Measurements from ENCODE around the gene C1orf210.
A peak's percentile ranks its signal among the peaks of the same experiment; 100 is the strongest.

Gene C1orf210

GRCh38 chr1:43239484-43239883 is 45.9 kb downstream of the C1orf210 start:
- no peak for DNase-seq (ENCODE audit: low read depth)
- TF ChIP-seq, protein P1, sequence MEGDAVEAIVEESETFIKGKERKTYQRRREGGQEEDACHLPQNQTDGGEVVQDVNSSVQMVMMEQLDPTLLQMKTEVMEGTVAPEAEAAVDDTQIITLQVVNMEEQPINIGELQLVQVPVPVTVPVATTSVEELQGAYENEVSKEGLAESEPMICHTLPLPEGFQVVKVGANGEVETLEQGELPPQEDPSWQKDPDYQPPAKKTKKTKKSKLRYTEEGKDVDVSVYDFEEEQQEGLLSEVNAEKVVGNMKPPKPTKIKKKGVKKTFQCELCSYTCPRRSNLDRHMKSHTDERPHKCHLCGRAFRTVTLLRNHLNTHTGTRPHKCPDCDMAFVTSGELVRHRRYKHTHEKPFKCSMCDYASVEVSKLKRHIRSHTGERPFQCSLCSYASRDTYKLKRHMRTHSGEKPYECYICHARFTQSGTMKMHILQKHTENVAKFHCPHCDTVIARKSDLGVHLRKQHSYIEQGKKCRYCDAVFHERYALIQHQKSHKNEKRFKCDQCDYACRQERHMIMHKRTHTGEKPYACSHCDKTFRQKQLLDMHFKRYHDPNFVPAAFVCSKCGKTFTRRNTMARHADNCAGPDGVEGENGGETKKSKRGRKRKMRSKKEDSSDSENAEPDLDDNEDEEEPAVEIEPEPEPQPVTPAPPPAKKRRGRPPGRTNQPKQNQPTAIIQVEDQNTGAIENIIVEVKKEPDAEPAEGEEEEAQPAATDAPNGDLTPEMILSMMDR (conservative IDR thresholded peaks at IDR 0.05; ENCODE audit: control insufficient read depth, insufficient read depth, low read depth, low read length), result no peak
- no peak overlapping the region for H3K4me3 ChIP-seq (ENCODE audit: control insufficient read depth, low read depth, low read length)

- DNase-seq (ENCODE audit: low read depth), result no peak
- TF ChIP-seq, protein P1 (conservative IDR thresholded peaks at IDR 0.05; ENCODE audit: control insufficient read depth, insufficient read depth, low read depth, low read length), result no peak
These were observed 46.4 kb downstream of the C1orf210 start for GRCh38 chr1:43238991-43239469.

DNA sequence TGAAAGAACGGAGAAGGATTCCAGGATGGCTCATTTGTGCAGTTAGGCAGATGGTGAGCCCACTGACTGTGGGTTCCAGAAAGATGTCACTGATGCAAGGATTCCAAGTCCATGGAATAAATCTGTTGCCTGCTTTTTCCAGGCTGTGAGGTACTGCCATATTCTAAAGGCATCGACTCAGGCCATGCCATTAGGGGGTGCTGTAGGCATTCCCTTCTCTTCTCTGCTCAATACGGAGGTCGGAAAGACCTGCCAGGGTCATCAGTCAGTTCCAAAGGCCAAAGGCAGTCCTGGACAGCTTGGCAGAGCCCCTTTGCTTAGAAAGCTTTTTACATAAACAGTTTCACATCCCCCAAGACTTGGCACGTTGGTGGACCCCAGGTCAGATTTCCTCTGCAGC is 47.3 kb downstream of the C1orf210 start:
- TF ChIP-seq, protein P1 (conservative IDR thresholded peaks at IDR 0.05; ENCODE audit: control insufficient read depth, insufficient read depth, low read depth, low read length), result peak; percentile 89
- peak; percentile 76 for DNase-seq (ENCODE audit: low read depth)
- no peak overlapping the region for H3K4me3 ChIP-seq (ENCODE audit: control insufficient read depth, low read depth, low read length)

More at GRCh38 chr1:43238991-43239469, 46.4 kb downstream of the C1orf210 start:
- H3K4me3 ChIP-seq (ENCODE audit: control insufficient read depth, low read depth, low read length), result no peak overlapping the region

DNA sequence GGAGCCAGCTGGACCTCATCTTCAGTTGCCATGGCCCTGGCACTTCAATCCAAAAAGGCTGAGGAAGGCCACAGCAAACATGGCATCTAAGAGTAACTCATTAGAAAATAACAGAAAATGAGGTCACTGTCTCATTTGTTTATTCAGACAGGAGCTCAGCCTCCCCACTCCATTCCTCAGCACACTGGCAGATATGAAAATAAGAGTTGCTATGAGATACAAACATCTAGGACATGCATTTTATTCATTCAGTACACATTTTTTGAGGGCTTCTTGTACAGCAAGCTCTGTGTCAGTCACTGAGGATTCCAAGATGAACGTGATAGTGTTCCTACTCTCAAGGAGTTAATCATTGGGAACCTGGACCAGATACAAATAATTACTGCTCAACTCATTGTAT is 48.3 kb downstream of the C1orf210 start:
- H3K4me3 ChIP-seq (ENCODE audit: control insufficient read depth, low read depth, low read length), result no peak overlapping the region
- no peak for DNase-seq (ENCODE audit: low read depth)
- TF ChIP-seq, protein P1 (conservative IDR thresholded peaks at IDR 0.05; ENCODE audit: control insufficient read depth, insufficient read depth, low read depth, low read length), result no peak

- no peak overlapping the region for H3K4me3 ChIP-seq (ENCODE audit: control insufficient read depth, low read depth, low read length)
- TF ChIP-seq, protein P1 (conservative IDR thresholded peaks at IDR 0.05; ENCODE audit: control insufficient read depth, insufficient read depth, low read depth, low read length), result no peak
- DNase-seq (ENCODE audit: low read depth), result no peak
These were observed 49.8 kb downstream of the C1orf210 start for GRCh38 chr1:43235451-43236121.

DNA sequence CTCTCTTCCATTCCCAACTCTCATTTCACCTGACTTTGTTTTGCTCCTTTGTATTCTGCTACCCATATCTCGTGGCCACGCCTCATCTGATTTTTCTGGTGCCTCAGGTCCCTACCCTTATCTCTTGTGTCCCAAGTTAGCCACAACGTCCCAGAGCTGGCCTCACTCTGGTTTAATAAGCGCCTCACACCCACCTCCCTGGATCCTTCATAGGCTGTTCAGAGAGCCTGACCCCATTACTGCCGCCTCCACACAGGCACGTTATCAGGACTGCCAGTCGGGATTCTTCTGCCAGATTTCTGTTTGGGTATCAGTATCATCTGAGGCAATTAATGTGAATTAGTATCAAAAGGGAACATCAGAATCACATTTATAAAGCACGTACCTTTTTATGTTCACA is 50.3 kb downstream of the C1orf210 start:
- no peak overlapping the region for H3K4me3 ChIP-seq (ENCODE audit: control insufficient read depth, low read depth, low read length)
- TF ChIP-seq, protein P1 (conservative IDR thresholded peaks at IDR 0.05; ENCODE audit: control insufficient read depth, insufficient read depth, low read depth, low read length), result no peak
- no peak for DNase-seq (ENCODE audit: low read depth)
